K562 (cell line): Measurements from ENCODE around the gene TRMT2B. TPM values are rescaled to one million over a fixed set of nuclear protein-coding genes. Genes with fewer than 3 reads are reported as not detected.

Experiments used
- ARID3B ChIP-seq: fragments of 250-450 bp; sonication (Bioruptor Pico); IDR thresholded peaks from 2 replicates; pipeline ENCODE4 v1.4.0; 2020; ENCODE audit warnings: borderline replicate concordance
- CHD2 ChIP-seq: IDR thresholded peaks from 2 replicates; pipeline ENCODE4 v1.6.1; 2011; ENCODE audit warnings: low read depth, low read length
- DLX4 ChIP-seq: fragments of 250-450 bp; sonication (Bioruptor Pico); IDR thresholded peaks from 2 replicates; pipeline ENCODE4 v1.6.1; 2021; ENCODE audit warnings: mild to moderate bottlenecking
- EGR1 ChIP-seq: fragments of 450-650 bp; conservative IDR thresholded peaks from 2 replicates; pipeline ENCODE4 v1.6.1; 2017; ENCODE audit warnings: mild to moderate bottlenecking
- ESRRB ChIP-seq: fragments of 250-450 bp; sonication (Bioruptor Pico); IDR thresholded peaks from 2 replicates; pipeline ENCODE4 v1.5.0; 2020; ENCODE audit warnings: mild to moderate bottlenecking, moderate library complexity, borderline replicate concordance
- FOXK2 ChIP-seq, 2 experiments: fragments of 450-650 bp; IDR thresholded peaks in 1 of 2; conservative IDR thresholded peaks in 1 of 2; 2 replicates each; pipeline ENCODE4 v1.6.1; 2016; ENCODE audit warnings: low read depth in 2 of 2, mild to moderate bottlenecking in 1 of 2
- HMGN3 ChIP-seq: IDR thresholded peaks from 2 replicates; pipeline ENCODE4 v1.6.1; 2011; ENCODE audit warnings: borderline replicate concordance, low read depth, mild to moderate bottlenecking, mixed read lengths, low read length; ENCODE audit not compliant: insufficient read length; ENCODE audit errors: extremely low read depth
- KLF10 ChIP-seq: fragments of 250-450 bp; sonication (Bioruptor Pico); IDR thresholded peaks from 2 replicates; pipeline ENCODE4 v1.6.1; 2021; ENCODE audit warnings: matching md5 sums
- POLR2B ChIP-seq: fragments of 450-650 bp; IDR thresholded peaks from 2 replicates; pipeline ENCODE4 v1.6.1; 2018; ENCODE audit warnings: low read depth; ENCODE audit not compliant: partially characterized antibody
- PTTG1 ChIP-seq: fragments of 450-650 bp; IDR thresholded peaks from 2 replicates; pipeline ENCODE4 v1.6.1; 2016; ENCODE audit warnings: low read depth, mild to moderate bottlenecking, missing genetic modification characterization, missing compliant biosample characterization
- RAD51 ChIP-seq: fragments of 450-650 bp; IDR thresholded peaks from 2 replicates; pipeline ENCODE4 v1.7.1; 2016; ENCODE audit warnings: low read depth, mild to moderate bottlenecking, borderline replicate concordance
- RB1 ChIP-seq: fragments of 450-650 bp; IDR thresholded peaks from 2 replicates; pipeline ENCODE4 v1.6.1; 2017; ENCODE audit warnings: low read depth, mild to moderate bottlenecking
- RBFOX2 ChIP-seq: fragments of 200-400 bp; formaldehyde crosslinking; IDR thresholded peaks from 2 replicates; pipeline ENCODE4 v1.6.1; 2017; ENCODE audit warnings: low read depth, mild to moderate bottlenecking, low read length, moderate library complexity
- ZFP91 ChIP-seq: sonication (generic); formaldehyde crosslinking; IDR thresholded peaks from 2 replicates; pipeline ENCODE4 v1.8.0; 2022; ENCODE audit warnings: mild to moderate bottlenecking, missing genetic modification reagents
- ZNF407 ChIP-seq: fragments of 450-650 bp; IDR thresholded peaks from 2 replicates; pipeline ENCODE4 v1.6.1; 2016; ENCODE audit warnings: low read depth
- polyA plus RNA-seq, 8 experiments: library from polyadenylated mRNA; depleted of rRNA in 4 of 8; stranded (reverse) in 5 of 8; unstranded in 3 of 8; fragments of >200 nt; fragmentation: Nextera tagmentation in 2 of 8; fragmentation: Illumina TruSeq in 1 of 8; extraction: Ambion mirVana in 2 of 8; extraction: Trizol in 1 of 8; gene quantifications; 2 replicates each; pipeline versions ENCODE4 v1.2.1 to v1.2.3, GENCODE V29; 2011 to 2014; ENCODE audit warnings: inconsistent platforms in 1 of 8, missing spikeins in 1 of 8
- total RNA-seq, 7 experiments: library from RNA; depleted of rRNA in 6 of 7; stranded (reverse); fragments of >200 nt in 6 of 7; fragmentation: Illumina TruSeq in 2 of 7; extraction: Trizol in 2 of 7; gene quantifications; 2 replicates each; pipeline versions ENCODE4 v1.2.1 to v1.2.3, GENCODE V29; 2011 to 2021; ENCODE audit warnings: low replicate concordance in 1 of 7

TRMT2B gene
- total and polyA plus RNA-seq, 9 of the 15 experiments (the other 6 are each of a cell fraction or from before 2014, with no cell fraction given) = 3.9 to 23.4 (median 18.1) TPM

- TF ChIP-seq KLF10 (no peak), RAD51 (no peak), CHD2 (no peak), HMGN3 (peak; percentile 63), DLX4 (no peak), ESRRB (CRISPR knock-in tag) (no peak), RB1 (peak; percentile 40; the same call in 1 of the 2 replicates), EGR1 (peak; percentile 55), POLR2B (peak; percentile 80), FOXK2 (conservative IDR thresholded peaks at IDR 0.05 in 1 of 2, IDR thresholded peaks at IDR 0.05 in 1 of 2; ENCODE audit: low read depth in 2 of 2) (peak in 1 of 2 experiments; percentile 29; a peak in 1 of 4 replicates), ARID3B (CRISPR knock-in tag) (no peak), ZNF407 (no peak), ZFP91 (CRISPR knock-in tag) (no peak), PTTG1 (tag) (no peak), RBFOX2 (peak; percentile 83)
These were observed at the start of gene TRMT2B (continued) for GRCh38 chrX:101051549-101052302.
